Ovary (tissue), 9 donors: ENCODE measurements around the gene SLAMF9. TPM values are rescaled to one million over a fixed set of nuclear protein-coding genes. Genes with fewer than 3 reads are reported as not detected.

ENCODE experiments used
- DNase-seq, 5 donors: peaks; one replicate each; pipeline ENCODE4 v3.0.0-alpha.2; 2019 to 2020
- H3K27ac ChIP-seq, 2 donors: fragments of 200-600 bp; one replicate each; pipeline versions ENCODE4 v1.5.1 to v1.8.0; 2019 to 2022
- H3K27me3 ChIP-seq: fragments of 200-600 bp; one replicate; pipeline ENCODE4 v1.8.0; 2022
- H3K36me3 ChIP-seq: fragments of 200-600 bp; sonication (generic); one replicate; pipeline ENCODE4 v1.5.1; 2019
- H3K4me1 ChIP-seq: one replicate; pipeline ENCODE4 v1.8.1; 2013; ENCODE audit warnings: mild to moderate bottlenecking, moderate library complexity; ENCODE audit not compliant: insufficient read depth
- H3K4me3 ChIP-seq: fragments of 200-600 bp; sonication (generic); one replicate; pipeline ENCODE4 v1.5.1; 2017
- H3K9me3 ChIP-seq, 2 donors: fragments of 200-600 bp in 1 of 2; sonication (generic) in 1 of 2; one replicate each; pipeline versions ENCODE4 v1.5.1 to v1.8.1; 2013 to 2019; ENCODE audit warnings: mild to moderate bottlenecking in 1 of 2, moderate library complexity in 1 of 2
- EP300 ChIP-seq: sonication (generic); formaldehyde crosslinking; IDR thresholded peaks from one replicate; pipeline ENCODE4 v1.6.1; 2017; ENCODE audit warnings: antibody characterized with exemption
- POLR2A ChIP-seq: fragments of 450-650 bp; IDR thresholded peaks from one replicate; pipeline ENCODE4 v1.6.1; 2017; ENCODE audit warnings: antibody characterized with exemption, mild to moderate bottlenecking, moderate library complexity
- WGBS, 3 donors: extraction: QIAGEN DNeasy Blood & Tissue Kit in 1 of 3; methylation state at CpG; one replicate each; pipeline versions ENCODE4 v1.1.5 to v1.1.7; 2013 to 2017; 5-methylcytosine and 5-hydroxymethylcytosine counted together
- intact Hi-C, 4 donors: fragments of 100-400 bp; cut with DNase I; formaldehyde crosslinking; loops; one replicate each; pipeline versions ENCODE4 v1.11.0 to v1.15.1; 2022 to 2023
- polyA plus RNA-seq, 2 donors: library from polyadenylated mRNA; stranded (reverse); fragments of 200-250 nt in 1 of 2; fragments of 350-450 nt in 1 of 2; fragmentation: Illumina TruSeq in 1 of 2; extraction: RNeasy Lipid Tissue Mini Kit (QIAGEN cat#74804) in 1 of 2; gene quantifications; one replicate each; pipeline ENCODE4 v1.2.3, GENCODE V29; 2013 to 2014
- total RNA-seq, 7 donors: library from RNA; depleted of rRNA in 2 of 7; stranded (reverse); fragments of >200 nt in 2 of 7; fragmentation: NEBNext Ultra II Directional in 3 of 7; extraction: Animal tissue kit (Norgen Biotek cat#: 25700) in 3 of 7; gene quantifications; one replicate each; pipeline versions ENCODE4 v1.1.0 to v1.2.4, GENCODE V29; 2016 to 2023
- TF ChIP-seq, protein P1 (sequence below), 3 donors: fragments of 450-650 bp in 2 of 3; fragments of 200-600 bp in 1 of 3; IDR thresholded peaks; one replicate each; pipeline versions ENCODE4 v1.5.1 to v1.8.0; 2016 to 2022; ENCODE audit warnings: antibody characterized with exemption in 3 of 3, mild to moderate bottlenecking in 1 of 3
- donor health status: DM: no; HTN: no; CAD: no; lungs with moderate emphysema.
- donor health status: DM: no; HTN: no; CAD: no.
- donor health status: Bipolar disorder and iron deficiency.
- donor health status: DM: yes; HTN: yes; CAD: no.
- donor health status: DM: no; HTN: no; CAD: no.
- donor health status: DM: yes; HTN: yes; CAD: no.

Gene SLAMF9
- total and polyA plus RNA-seq, 9 donors: not detected

DNA sequence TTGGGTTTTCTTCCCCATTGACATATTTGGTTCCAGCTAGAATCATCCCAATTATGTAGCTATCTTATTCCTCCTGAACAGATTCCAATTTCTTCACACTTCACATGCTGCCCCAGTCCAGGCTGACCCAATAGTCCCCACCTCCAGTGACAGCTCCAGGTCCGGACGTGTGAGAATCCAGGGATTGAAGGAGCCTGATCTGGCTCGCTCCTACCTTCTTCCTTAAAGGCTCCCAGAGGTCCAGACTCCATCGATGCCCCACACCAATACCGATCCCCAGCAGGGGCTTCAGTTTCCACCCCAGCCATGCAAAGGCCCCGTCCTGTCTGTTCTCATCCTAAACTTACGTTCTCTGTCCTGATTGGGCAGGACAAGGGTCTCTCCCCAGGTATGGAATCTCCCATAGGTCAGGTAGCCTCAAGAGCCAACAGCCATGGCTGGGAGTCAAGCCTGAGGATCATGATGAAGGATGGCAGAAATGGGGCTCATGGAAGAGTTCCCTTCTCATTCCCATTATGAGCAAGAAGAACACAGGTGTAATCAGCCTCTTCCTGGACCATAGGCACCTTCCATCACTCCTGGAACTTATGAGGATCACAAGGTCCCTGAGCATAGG is 20.4 kb upstream of the SLAMF9 start:
- intact Hi-C loops: no loop called here
- no peak for DNase-seq
- TF ChIP-seq EP300: no peak
- TF ChIP-seq POLR2A: no peak
- TF ChIP-seq, protein P1, sequence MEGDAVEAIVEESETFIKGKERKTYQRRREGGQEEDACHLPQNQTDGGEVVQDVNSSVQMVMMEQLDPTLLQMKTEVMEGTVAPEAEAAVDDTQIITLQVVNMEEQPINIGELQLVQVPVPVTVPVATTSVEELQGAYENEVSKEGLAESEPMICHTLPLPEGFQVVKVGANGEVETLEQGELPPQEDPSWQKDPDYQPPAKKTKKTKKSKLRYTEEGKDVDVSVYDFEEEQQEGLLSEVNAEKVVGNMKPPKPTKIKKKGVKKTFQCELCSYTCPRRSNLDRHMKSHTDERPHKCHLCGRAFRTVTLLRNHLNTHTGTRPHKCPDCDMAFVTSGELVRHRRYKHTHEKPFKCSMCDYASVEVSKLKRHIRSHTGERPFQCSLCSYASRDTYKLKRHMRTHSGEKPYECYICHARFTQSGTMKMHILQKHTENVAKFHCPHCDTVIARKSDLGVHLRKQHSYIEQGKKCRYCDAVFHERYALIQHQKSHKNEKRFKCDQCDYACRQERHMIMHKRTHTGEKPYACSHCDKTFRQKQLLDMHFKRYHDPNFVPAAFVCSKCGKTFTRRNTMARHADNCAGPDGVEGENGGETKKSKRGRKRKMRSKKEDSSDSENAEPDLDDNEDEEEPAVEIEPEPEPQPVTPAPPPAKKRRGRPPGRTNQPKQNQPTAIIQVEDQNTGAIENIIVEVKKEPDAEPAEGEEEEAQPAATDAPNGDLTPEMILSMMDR (IDR thresholded peaks at IDR 0.05): no peak

DNA sequence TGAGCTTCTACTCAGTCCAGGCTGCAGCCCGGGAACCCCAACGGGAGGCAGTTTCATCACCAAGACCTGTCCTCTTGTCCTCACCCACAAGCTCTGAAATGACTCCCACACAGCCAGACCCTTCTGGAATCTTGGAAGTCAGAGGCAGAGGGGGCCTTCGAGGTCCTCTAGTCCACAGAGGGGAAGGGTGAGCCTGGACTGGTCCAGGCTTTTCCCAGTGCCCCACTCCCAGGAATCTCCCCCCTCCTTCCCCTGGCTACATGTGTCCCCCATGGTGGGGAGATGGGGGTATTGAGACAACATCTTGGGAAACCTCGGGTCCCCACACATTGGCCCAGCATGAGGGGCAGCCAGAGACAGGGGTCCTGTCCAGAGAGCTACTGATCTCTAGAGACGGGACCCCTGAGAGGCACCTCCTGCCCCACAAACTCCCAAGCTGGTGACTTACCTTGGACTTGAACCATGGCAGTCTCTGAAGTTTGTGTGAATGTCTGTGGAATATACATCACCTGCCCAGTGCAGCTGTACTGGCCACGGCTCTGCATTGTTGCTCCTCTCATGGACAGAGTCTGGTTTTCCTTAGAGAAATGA is 19.4 kb upstream of the SLAMF9 start:
- WGBS, 3 donors: 66 to 70% (median 66%) methylated on average over 6 of the region's 6 CpGs
- no peak for DNase-seq
- no peaks in the 10 kb centered on the region for H3K9me3 ChIP-seq
- no peak overlapping the region for H3K4me3 ChIP-seq
- H3K36me3 ChIP-seq: no peaks in the 10 kb centered on the region
- no peaks in the 10 kb centered on the region for H3K4me1 ChIP-seq
- no peak for TF ChIP-seq EP300
- TF ChIP-seq, protein P1 (IDR thresholded peaks at IDR 0.05): no peak
- TF ChIP-seq POLR2A: no peak
- no peak overlapping the region for H3K27ac ChIP-seq
- no peaks in the 10 kb centered on the region for H3K27me3 ChIP-seq
- intact Hi-C loops: no loop called here

More for the DNA sequence above, 20.4 kb upstream of the SLAMF9 start:
- H3K36me3 ChIP-seq: no peaks in the 10 kb centered on the region
- no peak overlapping the region for H3K4me3 ChIP-seq
- WGBS, 3 donors: 83 to 89% (median 88%) methylated on average over 7 of the region's 7 CpGs
- no peak overlapping the region for H3K27ac ChIP-seq
- no peaks in the 10 kb centered on the region for H3K27me3 ChIP-seq
- H3K9me3 ChIP-seq: no peaks in the 10 kb centered on the region
- H3K4me1 ChIP-seq: no peaks in the 10 kb centered on the region

DNA sequence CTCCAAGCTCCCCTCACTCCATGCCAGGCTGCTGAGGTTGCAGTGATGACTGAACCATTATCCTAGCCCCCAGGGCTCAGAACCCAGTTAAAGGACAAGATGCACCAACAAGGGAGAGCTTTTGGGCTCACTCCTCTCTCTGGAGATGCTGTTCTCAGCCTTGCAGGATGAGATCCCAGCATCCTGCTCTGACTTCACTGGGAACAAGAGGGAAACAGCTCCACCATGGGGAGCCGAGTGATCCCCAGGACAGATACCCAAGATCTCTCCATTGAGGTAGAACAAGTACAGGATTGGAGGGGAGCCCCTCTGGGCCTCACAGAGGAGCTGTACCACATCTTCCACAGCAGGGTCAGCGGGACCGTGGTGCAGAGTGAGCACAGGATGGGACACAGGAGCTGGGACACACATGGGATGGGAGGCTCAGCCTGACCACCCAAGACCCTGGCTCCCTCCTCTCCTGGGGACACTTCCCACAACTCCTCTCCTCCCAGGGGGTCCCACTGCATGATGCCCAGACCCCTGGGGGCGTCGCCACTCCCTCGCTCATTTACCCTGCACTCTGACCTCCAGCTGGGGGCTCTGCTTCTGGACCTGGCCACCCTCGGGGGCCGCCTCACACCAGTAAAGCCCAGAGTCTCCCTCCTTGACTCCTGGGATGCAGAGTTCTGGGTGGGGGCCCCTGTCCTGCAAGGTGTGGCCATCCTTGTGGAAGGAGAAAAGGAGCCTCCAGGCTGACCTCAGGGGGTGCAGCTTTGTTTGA is 18.6 kb upstream of the SLAMF9 start:
- no peak overlapping the region for H3K4me3 ChIP-seq
- no peaks in the 10 kb centered on the region for H3K27me3 ChIP-seq
- no peak for DNase-seq
- TF ChIP-seq EP300 (no peak), POLR2A (no peak)
- TF ChIP-seq, protein P1 (IDR thresholded peaks at IDR 0.05): no peak
- WGBS, 3 donors: 72 to 84% (median 83%) methylated on average over 7 to 8 of the region's 8 CpGs
- no peaks in the 10 kb centered on the region for H3K36me3 ChIP-seq
- no peaks in the 10 kb centered on the region for H3K4me1 ChIP-seq
- H3K27ac ChIP-seq: no peak overlapping the region
- intact Hi-C loops: no loop called here
- no peaks in the 10 kb centered on the region for H3K9me3 ChIP-seq

DNA sequence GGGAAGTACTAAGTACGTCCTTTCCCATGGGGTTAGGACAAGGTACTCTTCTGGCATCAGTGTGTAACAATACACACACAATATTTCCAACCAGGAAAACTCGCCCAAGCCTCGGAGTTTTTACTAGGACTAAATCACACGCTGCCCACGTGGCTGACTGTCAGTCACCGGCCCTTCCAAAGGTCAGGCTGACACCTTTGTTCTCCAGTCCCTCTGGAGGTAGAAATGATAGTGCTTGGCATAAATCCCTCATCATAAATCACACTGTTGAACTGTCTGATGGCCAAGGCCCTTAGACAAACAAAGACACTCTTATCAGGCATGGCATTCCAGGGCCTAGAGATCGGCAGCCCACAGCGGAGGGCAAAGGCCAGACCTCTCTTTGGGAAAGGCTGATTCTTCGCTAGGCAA is 16.9 kb upstream of the SLAMF9 start:
- WGBS, 3 donors: 32 to 40% (median 40%) methylated on average over 9 of the region's 9 CpGs
- H3K4me3 ChIP-seq: no peak overlapping the region
- H3K4me1 ChIP-seq: no peaks in the 10 kb centered on the region
- no peaks in the 10 kb centered on the region for H3K27me3 ChIP-seq
- no peak for DNase-seq
- no peaks in the 10 kb centered on the region for H3K9me3 ChIP-seq
- intact Hi-C loops: no loop called here
- H3K27ac ChIP-seq: no peak overlapping the region
- TF ChIP-seq, protein P1 (IDR thresholded peaks at IDR 0.05): no peak
- no peak for TF ChIP-seq POLR2A
- TF ChIP-seq EP300: no peak
- no peaks in the 10 kb centered on the region for H3K36me3 ChIP-seq
